Vagina (tissue), 2 donors: Measurements from ENCODE around the gene FAM163B. TPM values are rescaled to one million over a fixed set of nuclear protein-coding genes. Genes with fewer than 3 reads are reported as not detected.

ENCODE experiments used
- DNase-seq, 2 donors: peaks; one replicate each; pipeline ENCODE4 v3.0.0-alpha.2; 2017; ENCODE audit errors: extremely low spot score in 2 of 2
- H3K27ac ChIP-seq: fragments of 200-600 bp; sonication (generic); one replicate; pipeline ENCODE4 v1.5.1; 2019
- H3K27me3 ChIP-seq: fragments of 200-600 bp; sonication (generic); one replicate; pipeline ENCODE4 v1.5.1; 2019
- H3K36me3 ChIP-seq, 2 donors: fragments of 200-600 bp; sonication (generic); one replicate each; pipeline ENCODE4 v1.5.1; 2017 to 2019
- H3K4me1 ChIP-seq: fragments of 200-600 bp; sonication (generic); one replicate; pipeline ENCODE4 v1.5.1; 2019
- H3K4me3 ChIP-seq, 2 donors: fragments of 200-600 bp; sonication (generic); 1 replicate in 1 of 2; 2 replicates in 1 of 2; pipeline ENCODE4 v1.5.1; 2016 to 2019
- H3K9me3 ChIP-seq: fragments of 200-600 bp; sonication (generic); one replicate; pipeline ENCODE4 v1.5.1; 2019
- POLR2A ChIP-seq, 2 donors: fragments of 450-650 bp; IDR thresholded peaks; one replicate each; pipeline ENCODE4 v1.6.1; 2017; ENCODE audit warnings: antibody characterized with exemption in 2 of 2, mild to moderate bottlenecking in 2 of 2, moderate library complexity in 2 of 2
- POLR2AphosphoS5 ChIP-seq, 2 donors: sonication (generic); formaldehyde crosslinking; IDR thresholded peaks; one replicate each; pipeline ENCODE4 v1.9.0; 2017; ENCODE audit warnings: antibody characterized with exemption in 2 of 2, mild to moderate bottlenecking in 2 of 2, low read depth in 1 of 2; ENCODE audit not compliant: insufficient read depth in 1 of 2
- intact Hi-C: fragments of 100-400 bp; cut with DNase I; formaldehyde crosslinking; loops from one replicate; pipeline ENCODE4 v1.15.1; 2023
- total RNA-seq: library from RNA; depleted of rRNA; stranded (reverse); fragments of >200 nt; gene quantifications from one replicate; pipeline ENCODE4 v1.2.3, GENCODE V29; 2016
- TF ChIP-seq, protein P1 (sequence below), 3 experiments: fragments of 450-650 bp in 2 of 3; fragments of 200-600 bp in 1 of 3; sonication (generic) in 1 of 3; IDR thresholded peaks; one replicate each; pipeline ENCODE4 v1.5.1; 2017 to 2019; ENCODE audit warnings: antibody characterized with exemption in 3 of 3, mild to moderate bottlenecking in 2 of 3, moderate library complexity in 2 of 3

Gene FAM163B
- total RNA-seq, 1 donor from 2014 or later: not detected

DNA sequence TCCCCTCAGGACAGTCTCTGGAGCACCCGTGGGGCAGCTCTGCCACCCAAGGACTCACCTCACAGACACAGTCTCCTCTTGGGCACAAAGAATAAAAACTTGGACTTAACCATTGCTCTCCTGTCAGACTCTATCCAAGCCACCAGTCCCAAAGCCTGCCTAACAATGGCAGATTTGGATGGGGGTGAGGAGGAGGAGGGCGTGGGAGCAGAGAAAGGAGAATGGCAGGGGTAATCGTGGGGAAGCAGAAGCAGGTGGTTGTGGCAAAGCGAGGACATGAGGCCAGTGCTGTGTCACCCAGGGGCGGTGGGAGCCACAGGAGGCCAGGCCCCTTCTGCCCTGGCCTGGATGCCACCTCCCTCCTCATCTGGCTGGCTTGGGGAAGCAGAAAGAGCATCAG, 5.5 kb upstream of the FAM163B start:
- Histone ChIP-seq H3K4me3 (no peak overlapping the region), H3K36me3 (no peaks in the 10 kb centered on the region), H3K27ac (no peak overlapping the region), H3K9me3 (no peaks in the 10 kb centered on the region), H3K27me3 (no peaks in the 10 kb centered on the region), H3K4me1 (no peaks in the 10 kb centered on the region)
- intact Hi-C loops: no loop called here
- DNase-seq: no peak
- no peak for TF ChIP-seq POLR2A (IDR thresholded peaks at IDR 0.05)
- TF ChIP-seq POLR2AphosphoS5 (IDR thresholded peaks at IDR 0.05; ENCODE audit: insufficient read depth in 1 of 2, low read depth in 1 of 2): no peak
- TF ChIP-seq, protein P1, sequence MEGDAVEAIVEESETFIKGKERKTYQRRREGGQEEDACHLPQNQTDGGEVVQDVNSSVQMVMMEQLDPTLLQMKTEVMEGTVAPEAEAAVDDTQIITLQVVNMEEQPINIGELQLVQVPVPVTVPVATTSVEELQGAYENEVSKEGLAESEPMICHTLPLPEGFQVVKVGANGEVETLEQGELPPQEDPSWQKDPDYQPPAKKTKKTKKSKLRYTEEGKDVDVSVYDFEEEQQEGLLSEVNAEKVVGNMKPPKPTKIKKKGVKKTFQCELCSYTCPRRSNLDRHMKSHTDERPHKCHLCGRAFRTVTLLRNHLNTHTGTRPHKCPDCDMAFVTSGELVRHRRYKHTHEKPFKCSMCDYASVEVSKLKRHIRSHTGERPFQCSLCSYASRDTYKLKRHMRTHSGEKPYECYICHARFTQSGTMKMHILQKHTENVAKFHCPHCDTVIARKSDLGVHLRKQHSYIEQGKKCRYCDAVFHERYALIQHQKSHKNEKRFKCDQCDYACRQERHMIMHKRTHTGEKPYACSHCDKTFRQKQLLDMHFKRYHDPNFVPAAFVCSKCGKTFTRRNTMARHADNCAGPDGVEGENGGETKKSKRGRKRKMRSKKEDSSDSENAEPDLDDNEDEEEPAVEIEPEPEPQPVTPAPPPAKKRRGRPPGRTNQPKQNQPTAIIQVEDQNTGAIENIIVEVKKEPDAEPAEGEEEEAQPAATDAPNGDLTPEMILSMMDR (IDR thresholded peaks at IDR 0.05): no peak

DNA sequence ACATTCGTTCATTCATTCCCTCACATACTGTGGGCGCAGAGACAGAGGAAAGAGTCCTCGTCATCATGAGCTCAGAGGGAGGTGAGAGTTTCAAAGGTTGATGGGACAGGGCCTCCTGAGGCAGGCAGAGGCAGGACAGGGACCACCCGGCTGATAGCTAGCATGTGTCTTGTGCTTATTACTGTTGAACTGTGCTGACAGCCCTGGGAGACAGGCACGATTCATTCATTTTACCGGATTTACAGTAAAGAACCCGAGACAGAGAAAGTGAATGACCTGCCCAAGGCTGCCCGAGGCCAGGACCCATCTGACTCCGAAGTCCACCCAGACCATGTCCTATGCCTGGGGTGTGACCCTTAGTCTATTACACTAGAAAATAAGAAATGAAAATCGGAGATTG, 4.9 kb upstream of the FAM163B start:
- Histone ChIP-seq H3K4me1 (no peaks in the 10 kb centered on the region), H3K27me3 (no peaks in the 10 kb centered on the region), H3K36me3 (no peaks in the 10 kb centered on the region), H3K4me3 (no peak overlapping the region), H3K9me3 (no peaks in the 10 kb centered on the region), H3K27ac (no peak overlapping the region)
- no peak for DNase-seq
- intact Hi-C loops: no loop called here
- TF ChIP-seq POLR2AphosphoS5 (IDR thresholded peaks at IDR 0.05; ENCODE audit: insufficient read depth in 1 of 2, low read depth in 1 of 2) (no peak), POLR2A (IDR thresholded peaks at IDR 0.05) (no peak)
- TF ChIP-seq, protein P1 (IDR thresholded peaks at IDR 0.05): no peak

DNA sequence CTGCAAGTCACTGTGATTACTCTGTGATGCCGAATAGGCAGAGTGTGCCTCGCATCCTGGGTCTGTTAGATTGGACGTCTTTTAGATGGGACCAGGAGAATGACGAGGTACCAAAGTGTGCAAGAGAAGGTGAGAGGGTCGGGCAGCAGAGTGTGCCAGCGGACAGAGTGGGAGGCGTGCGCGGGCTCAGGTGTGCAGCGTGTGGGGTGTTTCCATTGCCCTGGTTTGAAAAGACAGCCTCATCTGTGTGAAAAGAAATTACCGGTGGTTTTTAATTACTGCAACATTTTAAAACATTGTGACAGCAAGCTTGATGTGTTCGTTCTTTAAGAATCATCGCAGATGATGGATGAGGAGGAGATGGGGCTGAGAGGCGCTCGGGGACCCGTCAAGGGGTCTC, 4.2 kb upstream of the FAM163B start:
- no peak for TF ChIP-seq POLR2AphosphoS5 (IDR thresholded peaks at IDR 0.05; ENCODE audit: insufficient read depth in 1 of 2, low read depth in 1 of 2)
- Histone ChIP-seq H3K9me3 (no peaks in the 10 kb centered on the region), H3K4me1 (no peaks in the 10 kb centered on the region), H3K27ac (no peak overlapping the region), H3K27me3 (peaks cover 6% of the 10 kb centered on the region), H3K4me3 (no peak overlapping the region), H3K36me3 (no peaks in the 10 kb centered on the region)
- no peak for DNase-seq
- intact Hi-C loops: no loop called here

DNA sequence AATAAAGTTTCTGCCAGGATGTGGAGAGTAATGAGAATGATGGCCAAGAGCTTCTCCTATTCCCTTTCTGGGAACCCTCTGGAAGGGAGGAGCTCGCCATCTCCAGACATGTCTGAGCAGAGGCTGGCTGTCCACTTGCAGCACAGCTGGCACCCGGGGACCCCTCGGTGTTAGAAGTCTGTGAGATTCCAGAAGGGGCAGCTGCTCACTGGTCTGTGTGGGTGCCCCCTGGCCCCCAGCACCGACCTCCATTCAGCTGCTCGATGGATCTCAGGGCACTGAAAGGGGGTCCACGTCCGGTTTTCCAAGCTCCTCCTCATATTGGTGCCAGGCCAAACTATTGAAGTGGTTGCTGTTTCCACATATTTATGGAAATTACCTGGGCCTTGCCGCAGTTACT, 3.6 kb upstream of the FAM163B start:
- H3K9me3 ChIP-seq: no peaks in the 10 kb centered on the region
- H3K27ac ChIP-seq: no peak overlapping the region
- DNase-seq: no peak
- no peaks in the 10 kb centered on the region for H3K36me3 ChIP-seq
- peaks cover 6% of the 10 kb centered on the region for H3K27me3 ChIP-seq
- TF ChIP-seq, protein P1 (IDR thresholded peaks at IDR 0.05): no peak
- no peak for TF ChIP-seq POLR2AphosphoS5 (IDR thresholded peaks at IDR 0.05; ENCODE audit: insufficient read depth in 1 of 2, low read depth in 1 of 2)
- TF ChIP-seq POLR2A (IDR thresholded peaks at IDR 0.05): no peak
- no peaks in the 10 kb centered on the region for H3K4me1 ChIP-seq
- intact Hi-C loops: no loop called here
- H3K4me3 ChIP-seq: no peak overlapping the region

DNA sequence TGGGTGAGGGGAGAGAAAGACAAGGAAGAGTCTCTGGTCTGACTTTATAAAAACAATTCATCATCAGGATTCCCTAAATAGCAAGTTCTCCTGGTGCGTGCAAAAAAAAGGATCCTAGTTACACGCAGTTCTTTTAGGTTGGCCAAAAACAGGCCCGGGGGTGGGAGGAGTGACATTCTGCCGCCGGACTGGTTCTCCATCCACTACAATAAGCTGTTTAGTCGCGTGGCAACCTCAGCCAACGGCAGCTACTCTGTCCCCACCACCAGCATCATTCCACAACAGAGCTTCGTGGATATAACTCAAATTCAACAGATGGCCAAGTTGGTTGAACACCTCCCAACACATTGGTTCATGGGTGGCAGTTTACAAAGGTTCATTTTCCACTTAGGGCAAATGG, 2.9 kb upstream of the FAM163B start:
- Histone ChIP-seq H3K4me3 (no peak overlapping the region), H3K9me3 (no peaks in the 10 kb centered on the region), H3K27me3 (peaks cover 6% of the 10 kb centered on the region), H3K4me1 (no peaks in the 10 kb centered on the region), H3K27ac (no peak overlapping the region), H3K36me3 (no peaks in the 10 kb centered on the region)
- intact Hi-C loops: no loop called here
- DNase-seq: no peak
- TF ChIP-seq POLR2AphosphoS5 (IDR thresholded peaks at IDR 0.05; ENCODE audit: insufficient read depth in 1 of 2, low read depth in 1 of 2): no peak
- no peak for TF ChIP-seq POLR2A (IDR thresholded peaks at IDR 0.05)
- TF ChIP-seq, protein P1 (IDR thresholded peaks at IDR 0.05): no peak

DNA sequence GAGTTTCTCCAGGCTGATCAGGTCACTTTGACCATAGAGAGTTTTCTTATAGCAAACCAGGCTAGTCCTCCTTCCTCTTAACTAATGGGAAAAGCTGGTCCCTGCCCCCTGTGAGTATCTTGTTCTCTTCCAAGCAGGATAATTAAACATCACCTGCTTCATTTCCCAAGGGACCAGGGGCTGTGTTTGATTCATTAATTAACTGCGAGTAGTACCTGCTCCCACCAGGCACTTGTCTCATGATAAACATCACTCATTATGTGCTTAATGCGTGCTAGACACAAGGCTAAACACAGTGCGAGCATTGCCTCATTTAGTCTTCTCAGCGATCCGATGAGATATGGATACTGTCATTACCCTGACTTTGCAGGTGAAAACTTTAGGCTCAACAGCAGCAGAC, 1.7 kb upstream of the FAM163B start:
- no peak overlapping the region for H3K27ac ChIP-seq
- TF ChIP-seq POLR2AphosphoS5 (IDR thresholded peaks at IDR 0.05; ENCODE audit: insufficient read depth in 1 of 2, low read depth in 1 of 2) (no peak), POLR2A (IDR thresholded peaks at IDR 0.05) (no peak)
- TF ChIP-seq, protein P1 (IDR thresholded peaks at IDR 0.05): no peak
- H3K27me3 ChIP-seq: peaks cover 6% of the 10 kb centered on the region
- H3K4me1 ChIP-seq: no peaks in the 10 kb centered on the region
- H3K9me3 ChIP-seq: no peaks in the 10 kb centered on the region
- no peaks in the 10 kb centered on the region for H3K36me3 ChIP-seq
- no peak for DNase-seq
- no peak overlapping the region for H3K4me3 ChIP-seq
- intact Hi-C loops: no loop called here
